Liver (tissue), 9 donors: Measurements from ENCODE around the gene PPP2R3B. TPM values are rescaled to one million over a fixed set of nuclear protein-coding genes. Genes with fewer than 3 reads are reported as not detected.
"Not testable (repeated sequence)": the region's sequence is repeated elsewhere in the genome, so short reads cannot be mapped to it uniquely, and the experiment has no call there.

Experiments
- DNase-seq: peaks from one replicate; pipeline ENCODE4 v3.0.0-alpha.2; 2017; ENCODE audit warnings: low spot score
- H3K27ac ChIP-seq, 2 donors: one replicate each; pipeline ENCODE4 v1.7.0; 2013; ENCODE audit warnings: inconsistent platforms in 2 of 2, low read length in 2 of 2, control low read depth in 1 of 2, low read depth in 1 of 2, mild to moderate bottlenecking in 1 of 2
- H3K27me3 ChIP-seq, 4 donors: one replicate each; pipeline versions ENCODE4 v1.6.1 to v1.7.0; 2013; ENCODE audit warnings: low read length in 3 of 4, inconsistent platforms in 1 of 4, mild to moderate bottlenecking in 1 of 4, moderate library complexity in 1 of 4; ENCODE audit not compliant: control insufficient read depth in 4 of 4, insufficient read depth in 4 of 4
- H3K36me3 ChIP-seq, 4 donors: one replicate each; pipeline versions ENCODE4 v1.6.1 to v1.7.0; 2013; ENCODE audit warnings: low read length in 3 of 4, mild to moderate bottlenecking in 3 of 4, low read depth in 1 of 4, moderate library complexity in 1 of 4; ENCODE audit not compliant: control insufficient read depth in 4 of 4, insufficient read depth in 3 of 4
- H3K4me1 ChIP-seq, 4 donors: one replicate each; pipeline versions ENCODE4 v1.6.1 to v1.7.0; 2013; ENCODE audit warnings: low read length in 3 of 4, mild to moderate bottlenecking in 3 of 4, moderate library complexity in 1 of 4; ENCODE audit not compliant: control insufficient read depth in 4 of 4, insufficient read depth in 4 of 4
- H3K4me3 ChIP-seq, 3 donors: one replicate each; pipeline versions ENCODE4 v1.6.1 to v1.7.0; 2013; ENCODE audit warnings: low read length in 3 of 3, control low read depth in 1 of 3, low read depth in 1 of 3, mild to moderate bottlenecking in 1 of 3
- H3K9ac ChIP-seq, 2 donors: one replicate each; pipeline ENCODE4 v1.7.0; 2013; ENCODE audit warnings: low read length in 2 of 2, mild to moderate bottlenecking in 2 of 2, moderate library complexity in 2 of 2, control low read depth in 1 of 2, low read depth in 1 of 2
- H3K9me3 ChIP-seq, 4 donors: one replicate each; pipeline versions ENCODE4 v1.6.1 to v1.7.0; 2013; ENCODE audit warnings: low read length in 3 of 4; ENCODE audit not compliant: control insufficient read depth in 4 of 4
- EGR1 ChIP-seq, 2 donors: IDR thresholded peaks; 2 replicates each; pipeline ENCODE4 v1.6.1; 2016 to 2018; ENCODE audit warnings: antibody characterized with exemption in 2 of 2, low read depth in 2 of 2
- GABPA ChIP-seq, 2 donors: IDR thresholded peaks in 1 of 2; conservative IDR thresholded peaks in 1 of 2; 2 replicates each; pipeline ENCODE4 v1.6.1; 2016; ENCODE audit warnings: antibody characterized with exemption in 2 of 2, mild to moderate bottlenecking in 1 of 2, moderate library complexity in 1 of 2
- MAX ChIP-seq: IDR thresholded peaks from 2 replicates; pipeline ENCODE4 v1.6.1; 2016; ENCODE audit warnings: antibody characterized with exemption
- NR2F2 ChIP-seq: IDR thresholded peaks from 2 replicates; pipeline ENCODE4 v1.6.1; 2016; ENCODE audit warnings: antibody characterized with exemption
- REST ChIP-seq: IDR thresholded peaks from 2 replicates; pipeline ENCODE4 v1.6.1; 2016; ENCODE audit warnings: antibody characterized with exemption, mild to moderate bottlenecking
- RXRA ChIP-seq, 2 donors: IDR thresholded peaks; 2 replicates each; pipeline ENCODE4 v1.6.1; 2017 to 2018; ENCODE audit warnings: antibody characterized with exemption in 2 of 2, mild to moderate bottlenecking in 1 of 2
- WGBS: extraction: QIAGEN DNeasy Blood & Tissue Kit; methylation state at CpG from one replicate; pipeline ENCODE4 v1.1.7; 2013; 5-methylcytosine and 5-hydroxymethylcytosine counted together
- polyA plus RNA-seq, 2 donors: library from polyadenylated mRNA; stranded (reverse) in 1 of 2; unstranded in 1 of 2; fragments of 200-250 nt in 1 of 2; fragments of >200 nt in 1 of 2; fragmentation: Nextera tagmentation in 1 of 2; extraction: Ambion mirVana in 1 of 2; gene quantifications; one replicate each; pipeline versions ENCODE4 v1.2.1 to v1.2.3, GENCODE V29; 2013 to 2015
- total RNA-seq, 2 donors: library from RNA; depleted of rRNA; stranded (reverse); fragments of >200 nt; gene quantifications; one replicate each; pipeline ENCODE4 v1.2.3, GENCODE V29; 2014
- TF ChIP-seq, protein P1 (sequence below): IDR thresholded peaks from 2 replicates; pipeline ENCODE4 v1.6.1; 2016; ENCODE audit warnings: antibody characterized with exemption
- TF ChIP-seq, protein P2 (sequence below): fragments of 150-350 bp; IDR thresholded peaks from 2 replicates; pipeline ENCODE4 v1.5.1; 2017; ENCODE audit warnings: improper control_type of control experiment, low read depth, low read length; ENCODE audit not compliant: missing input control
- donor health status: healthy.
- donor health status: healthy.
- donor health status: healthy.
- donor health status: healthy.
- donor health status: healthy.

The PPP2R3B gene
- total and polyA plus RNA-seq, 4 donors, result 1.2 to 8.2 (median 4.3) TPM

- Histone ChIP-seq H3K4me1 (no peaks in the 10 kb centered on the region), H3K9me3 (peaks cover 0 to 2% (median 0%) of the 10 kb centered on the region in 4 donors), H3K36me3 (no peaks in the 10 kb centered on the region), H3K27ac (no peak overlapping the region), H3K9ac (no peak overlapping the region), H3K4me3 (no peak overlapping the region), H3K27me3 (no peaks in the 10 kb centered on the region)
- no peak for DNase-seq
- 89% methylated on average over 41 of the region's 41 CpGs for WGBS
- no peak for TF ChIP-seq NR2F2
- TF ChIP-seq RXRA (IDR thresholded peaks at IDR 0.05), result no peak
- TF ChIP-seq, protein P1, sequence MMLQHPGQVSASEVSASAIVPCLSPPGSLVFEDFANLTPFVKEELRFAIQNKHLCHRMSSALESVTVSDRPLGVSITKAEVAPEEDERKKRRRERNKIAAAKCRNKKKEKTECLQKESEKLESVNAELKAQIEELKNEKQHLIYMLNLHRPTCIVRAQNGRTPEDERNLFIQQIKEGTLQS, result no peak
- TF ChIP-seq, protein P2, sequence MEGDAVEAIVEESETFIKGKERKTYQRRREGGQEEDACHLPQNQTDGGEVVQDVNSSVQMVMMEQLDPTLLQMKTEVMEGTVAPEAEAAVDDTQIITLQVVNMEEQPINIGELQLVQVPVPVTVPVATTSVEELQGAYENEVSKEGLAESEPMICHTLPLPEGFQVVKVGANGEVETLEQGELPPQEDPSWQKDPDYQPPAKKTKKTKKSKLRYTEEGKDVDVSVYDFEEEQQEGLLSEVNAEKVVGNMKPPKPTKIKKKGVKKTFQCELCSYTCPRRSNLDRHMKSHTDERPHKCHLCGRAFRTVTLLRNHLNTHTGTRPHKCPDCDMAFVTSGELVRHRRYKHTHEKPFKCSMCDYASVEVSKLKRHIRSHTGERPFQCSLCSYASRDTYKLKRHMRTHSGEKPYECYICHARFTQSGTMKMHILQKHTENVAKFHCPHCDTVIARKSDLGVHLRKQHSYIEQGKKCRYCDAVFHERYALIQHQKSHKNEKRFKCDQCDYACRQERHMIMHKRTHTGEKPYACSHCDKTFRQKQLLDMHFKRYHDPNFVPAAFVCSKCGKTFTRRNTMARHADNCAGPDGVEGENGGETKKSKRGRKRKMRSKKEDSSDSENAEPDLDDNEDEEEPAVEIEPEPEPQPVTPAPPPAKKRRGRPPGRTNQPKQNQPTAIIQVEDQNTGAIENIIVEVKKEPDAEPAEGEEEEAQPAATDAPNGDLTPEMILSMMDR, result no peak
- no peak for TF ChIP-seq REST
- no peak for TF ChIP-seq GABPA (IDR thresholded peaks at IDR 0.05 in 1 of 2, conservative IDR thresholded peaks at IDR 0.05 in 1 of 2)
These were observed 34.0 kb upstream of the PPP2R3B start for GRCh38 chrX:420496-421223.

DNA sequence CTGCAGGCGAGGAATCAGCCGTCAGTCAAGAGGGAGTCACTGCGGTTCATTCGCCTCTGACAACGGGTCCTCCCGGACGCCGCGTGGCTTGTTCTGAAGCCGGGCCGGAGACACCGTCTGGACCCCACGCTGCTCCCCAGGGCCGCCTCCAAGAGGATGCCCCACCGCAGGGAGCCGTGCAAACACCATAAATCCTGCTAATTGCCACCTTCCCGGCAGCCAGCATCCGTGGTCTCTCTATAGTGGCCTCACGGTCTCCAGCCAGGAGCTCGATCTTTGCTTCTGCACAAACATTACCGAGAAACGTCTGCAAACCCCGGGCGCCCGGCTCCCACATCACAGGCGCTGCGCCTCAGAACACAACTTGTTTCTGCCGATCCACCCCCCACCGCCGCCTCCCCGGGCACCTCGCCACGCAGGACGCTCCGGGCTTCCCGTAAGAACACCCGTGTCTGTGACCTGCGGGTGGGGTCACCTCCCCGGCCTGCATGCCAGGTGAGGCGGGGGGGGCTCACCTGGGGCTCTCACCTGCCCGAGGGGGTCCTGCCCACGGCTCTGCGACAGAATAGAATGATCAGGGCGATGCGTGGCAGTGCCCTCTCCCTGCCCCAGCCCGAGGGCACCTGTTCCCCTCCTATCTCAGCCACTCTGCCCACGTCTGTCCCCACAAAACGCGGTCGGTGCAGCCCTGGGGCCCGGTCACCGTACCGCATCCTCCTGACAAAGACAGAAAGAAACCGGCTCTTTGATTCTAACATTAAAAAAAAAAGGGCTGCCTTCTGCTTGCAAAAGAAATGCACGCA, 32.4 kb upstream of the PPP2R3B start:
- H3K4me1 ChIP-seq, result no peaks in the 10 kb centered on the region
- no peak overlapping the region for H3K9ac ChIP-seq
- no peaks in the 10 kb centered on the region for H3K27me3 ChIP-seq
- no peak overlapping the region for H3K27ac ChIP-seq
- no peak for DNase-seq
- 93% methylated on average over 55 of the region's 55 CpGs for WGBS
- H3K36me3 ChIP-seq, result no peaks in the 10 kb centered on the region
- TF ChIP-seq MAX (no peak), EGR1 (IDR thresholded peaks at IDR 0.05; ENCODE audit: low read depth in 2 of 2) (no peak)
- peaks cover 0 to 1% (median 0%) of the 10 kb centered on the region in 4 donors for H3K9me3 ChIP-seq
- no peak overlapping the region for H3K4me3 ChIP-seq

DNA sequence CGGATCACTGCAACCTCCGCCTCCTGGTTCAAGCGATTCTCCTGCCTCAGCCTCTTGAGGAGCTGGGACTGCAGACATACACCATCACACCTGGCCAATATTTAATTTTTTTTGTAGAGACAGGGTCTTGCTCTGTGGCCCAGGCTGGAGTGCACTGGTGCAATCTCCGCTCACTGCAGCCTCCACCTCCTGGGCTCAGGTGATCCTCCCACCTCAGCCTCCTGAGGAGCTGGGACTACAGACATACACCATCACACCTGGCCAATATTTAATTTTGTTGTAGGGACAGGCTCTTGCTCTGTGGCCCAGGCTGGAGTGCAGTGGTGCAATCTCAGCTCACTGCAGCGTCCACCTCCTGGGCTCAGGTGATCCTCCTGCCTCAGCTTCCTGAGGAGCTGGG, 28.8 kb upstream of the PPP2R3B start:
- H3K27ac ChIP-seq, DNase-seq, H3K36me3 ChIP-seq, H3K9me3 ChIP-seq, H3K4me3 ChIP-seq, H3K9ac ChIP-seq, H3K4me1 ChIP-seq, H3K27me3 ChIP-seq: not testable (repeated sequence)
- 94% methylated on average over 5 of the region's 5 CpGs for WGBS
